HEK293 (cell line): ENCODE data around the gene HSPB2.

ENCODE experiments used
- CTCF ChIA-PET: fragments of 350-600 bp; formaldehyde crosslinking; extraction: SDS; loops from one replicate; lab custom pipeline; 2021; ENCODE audit warnings: antibody characterized with exemption; lab: Yijun Ruan, JAX
- POLR2A ChIA-PET: fragments of 300-600 bp; formaldehyde crosslinking; extraction: SDS; loops from one replicate; lab custom pipeline; 2020; ENCODE audit warnings: antibody characterized with exemption, inconsistent platforms; lab: Yijun Ruan, JAX
- H3K27ac ChIP-seq: fragments of 200-500 bp; sonication (Bioruptor generic); 2 replicates; pipeline ENCODE4 v1.5.1; 2014; ENCODE audit warnings: low read depth, low read length, control low read depth, inconsistent platforms; ENCODE audit errors: extremely low read depth
- H3K36me3 ChIP-seq, 2 experiments: fragments of 200-500 bp in 1 of 2; sonication (Bioruptor generic) in 1 of 2; 1 replicate in 1 of 2; 2 replicates in 1 of 2; pipeline ENCODE4 v1.5.1; 2014 to 2017; ENCODE audit warnings: inconsistent platforms in 2 of 2, low read length in 2 of 2; ENCODE audit not compliant: control insufficient read depth in 2 of 2, insufficient read depth in 1 of 2
- H3K4me1 ChIP-seq: fragments of 200-500 bp; sonication (Bioruptor generic); 2 replicates; pipeline ENCODE4 v1.5.1; 2014; ENCODE audit warnings: mild to moderate bottlenecking, low read length, inconsistent platforms; ENCODE audit not compliant: control insufficient read depth, insufficient read depth
- H3K4me3 ChIP-seq: 2 replicates; pipeline ENCODE4 v1.5.1; 2011; ENCODE audit warnings: low read depth, mild to moderate bottlenecking, control low read depth, low read length, moderate library complexity
- H3K9me3 ChIP-seq: fragments of 200-500 bp; sonication (Bioruptor generic); 2 replicates; pipeline ENCODE4 v1.5.1; 2014; ENCODE audit warnings: low read depth, low read length, inconsistent platforms; ENCODE audit not compliant: control insufficient read depth, insufficient read depth
- EGR2 ChIP-seq: fragments of 450-650 bp; formaldehyde crosslinking; IDR thresholded peaks from 2 replicates; pipeline ENCODE4 v1.5.1; 2016; ENCODE audit warnings: low read depth, missing biosample characterization, missing genetic modification characterization
- GFI1B ChIP-seq: fragments of 450-650 bp; formaldehyde crosslinking; IDR thresholded peaks from 2 replicates; pipeline ENCODE4 v1.5.1; 2016; ENCODE audit warnings: missing biosample characterization, missing genetic modification characterization
- KLF1 ChIP-seq: fragments of 450-650 bp; formaldehyde crosslinking; IDR thresholded peaks from 2 replicates; pipeline ENCODE4 v1.5.1; 2016; ENCODE audit warnings: missing biosample characterization, missing genetic modification characterization
- KLF10 ChIP-seq: fragments of 450-650 bp; IDR thresholded peaks from 2 replicates; pipeline ENCODE4 v1.5.1; 2018; ENCODE audit warnings: missing biosample characterization, mild to moderate bottlenecking, missing genetic modification characterization
- KLF16 ChIP-seq: fragments of 450-650 bp; formaldehyde crosslinking; IDR thresholded peaks from 2 replicates; pipeline ENCODE4 v1.5.1; 2017; ENCODE audit warnings: missing biosample characterization, missing genetic modification characterization
- KLF8 ChIP-seq: fragments of 450-650 bp; formaldehyde crosslinking; IDR thresholded peaks from 2 replicates; pipeline ENCODE4 v1.5.1; 2016; ENCODE audit warnings: missing biosample characterization, missing genetic modification characterization
- SP2 ChIP-seq: fragments of 450-650 bp; formaldehyde crosslinking; IDR thresholded peaks from 2 replicates; pipeline ENCODE4 v1.5.1; 2016; ENCODE audit warnings: missing biosample characterization, missing genetic modification characterization
- SP3 ChIP-seq: fragments of 450-650 bp; formaldehyde crosslinking; IDR thresholded peaks from 2 replicates; pipeline ENCODE4 v1.5.1; 2016; ENCODE audit warnings: missing biosample characterization, missing genetic modification characterization
- ZFHX2 ChIP-seq: fragments of 450-650 bp; formaldehyde crosslinking; conservative IDR thresholded peaks from 2 replicates; pipeline ENCODE4 v1.5.1; 2016; ENCODE audit warnings: missing biosample characterization, missing genetic modification characterization
- ZNF132 ChIP-seq: fragments of 450-650 bp; formaldehyde crosslinking; IDR thresholded peaks from 2 replicates; pipeline ENCODE4 v1.5.1; 2017; ENCODE audit warnings: missing biosample characterization, missing genetic modification characterization, borderline replicate concordance
- ZNF174 ChIP-seq: fragments of 450-650 bp; formaldehyde crosslinking; IDR thresholded peaks from 2 replicates; pipeline ENCODE4 v1.5.0; 2017; ENCODE audit warnings: missing biosample characterization, mild to moderate bottlenecking, missing genetic modification characterization
- ZNF266 ChIP-seq: fragments of 450-650 bp; formaldehyde crosslinking; IDR thresholded peaks from 2 replicates; pipeline ENCODE4 v1.5.1; 2016; ENCODE audit warnings: missing biosample characterization, missing genetic modification characterization, low read depth
- ZNF292 ChIP-seq: fragments of 450-650 bp; formaldehyde crosslinking; IDR thresholded peaks from 2 replicates; pipeline ENCODE4 v1.5.1; 2016; ENCODE audit warnings: low read depth, missing biosample characterization, missing genetic modification characterization, borderline replicate concordance
- ZNF335 ChIP-seq: fragments of 450-650 bp; formaldehyde crosslinking; conservative IDR thresholded peaks from 2 replicates; pipeline ENCODE4 v1.5.1; 2016; ENCODE audit warnings: missing biosample characterization, missing genetic modification characterization
- ZNF350 ChIP-seq: fragments of 450-650 bp; formaldehyde crosslinking; IDR thresholded peaks from 2 replicates; pipeline ENCODE4 v1.5.0; 2017; ENCODE audit warnings: missing biosample characterization, mild to moderate bottlenecking, missing genetic modification characterization
- ZNF571 ChIP-seq: fragments of 450-650 bp; formaldehyde crosslinking; IDR thresholded peaks from 2 replicates; pipeline ENCODE4 v1.5.0; 2017; ENCODE audit warnings: missing biosample characterization, missing genetic modification characterization
- ZNF677 ChIP-seq: fragments of 450-650 bp; IDR thresholded peaks from 2 replicates; pipeline ENCODE4 v1.5.0; 2018; ENCODE audit warnings: missing biosample characterization, mild to moderate bottlenecking, missing genetic modification characterization, moderate library complexity
- ZNF701 ChIP-seq: fragments of 450-650 bp; formaldehyde crosslinking; IDR thresholded peaks from 2 replicates; pipeline ENCODE4 v1.5.1; 2016; ENCODE audit warnings: missing biosample characterization, missing genetic modification characterization
- ZNF76 ChIP-seq: fragments of 450-650 bp; formaldehyde crosslinking; IDR thresholded peaks from 2 replicates; pipeline ENCODE4; 2016; ENCODE audit warnings: low read depth, missing biosample characterization, missing genetic modification characterization, borderline replicate concordance
- ZNF777 ChIP-seq: fragments of 450-650 bp; formaldehyde crosslinking; IDR thresholded peaks from 2 replicates; pipeline ENCODE4 v1.5.1; 2017; ENCODE audit warnings: missing biosample characterization, missing genetic modification characterization, borderline replicate concordance
- ZSCAN30 ChIP-seq: fragments of 450-650 bp; IDR thresholded peaks from 2 replicates; pipeline ENCODE4 v1.5.1; 2018; ENCODE audit warnings: missing biosample characterization, mild to moderate bottlenecking, missing genetic modification characterization, moderate library complexity
- TF ChIP-seq, protein P1 (sequence below): fragments of 450-650 bp; formaldehyde crosslinking; IDR thresholded peaks from 2 replicates; pipeline ENCODE4 v1.5.1; 2017; ENCODE audit warnings: missing biosample characterization, missing genetic modification characterization
- TF ChIP-seq, protein P2 (sequence below): fragments of 450-650 bp; formaldehyde crosslinking; IDR thresholded peaks from 2 replicates; pipeline ENCODE4 v1.5.1; 2016; ENCODE audit warnings: missing biosample characterization, missing genetic modification characterization
- TF ChIP-seq, protein P3 (sequence below): fragments of 450-650 bp; formaldehyde crosslinking; IDR thresholded peaks from 2 replicates; pipeline ENCODE4 v1.5.1; 2016; ENCODE audit warnings: missing biosample characterization, missing genetic modification characterization
- TF ChIP-seq, protein P4 (sequence below): fragments of 450-650 bp; formaldehyde crosslinking; IDR thresholded peaks from 2 replicates; pipeline ENCODE4 v1.5.1; 2017; ENCODE audit warnings: missing biosample characterization, missing genetic modification characterization
- TF ChIP-seq, protein P5 (sequence below): fragments of 450-650 bp; formaldehyde crosslinking; IDR thresholded peaks from 2 replicates; pipeline ENCODE4 v1.5.0; 2017; ENCODE audit warnings: missing biosample characterization, missing genetic modification characterization, borderline replicate concordance

HSPB2 gene

DNA sequence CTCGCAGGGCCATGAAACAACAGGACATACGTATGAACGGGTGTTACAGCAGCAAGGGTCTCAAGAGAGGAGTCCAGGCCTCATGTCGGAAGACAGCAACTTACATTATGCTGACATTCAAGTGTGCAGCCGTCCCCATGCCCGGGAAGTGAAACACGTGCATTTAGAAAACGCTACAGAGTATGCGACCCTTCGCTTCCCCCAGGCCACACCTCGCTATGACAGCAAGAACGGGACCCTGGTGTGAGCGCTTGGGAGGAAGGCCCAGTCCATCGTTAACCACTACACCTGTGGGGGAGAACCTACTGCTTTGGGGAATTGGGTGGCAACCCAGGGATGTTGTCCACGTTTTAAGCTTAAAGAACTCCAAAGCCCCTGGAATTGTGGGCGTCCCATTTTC lies 13.4 kb downstream of the HSPB2 start:
- H3K27ac ChIP-seq: no peak overlapping the region
- CTCF ChIA-PET: interaction anchor here (1.7 kb wide), 2 partner anchors 8 to 56 kb away, joined by 8 to 13 read pairs; partner anchors contain the start of gene C11orf52

DNA sequence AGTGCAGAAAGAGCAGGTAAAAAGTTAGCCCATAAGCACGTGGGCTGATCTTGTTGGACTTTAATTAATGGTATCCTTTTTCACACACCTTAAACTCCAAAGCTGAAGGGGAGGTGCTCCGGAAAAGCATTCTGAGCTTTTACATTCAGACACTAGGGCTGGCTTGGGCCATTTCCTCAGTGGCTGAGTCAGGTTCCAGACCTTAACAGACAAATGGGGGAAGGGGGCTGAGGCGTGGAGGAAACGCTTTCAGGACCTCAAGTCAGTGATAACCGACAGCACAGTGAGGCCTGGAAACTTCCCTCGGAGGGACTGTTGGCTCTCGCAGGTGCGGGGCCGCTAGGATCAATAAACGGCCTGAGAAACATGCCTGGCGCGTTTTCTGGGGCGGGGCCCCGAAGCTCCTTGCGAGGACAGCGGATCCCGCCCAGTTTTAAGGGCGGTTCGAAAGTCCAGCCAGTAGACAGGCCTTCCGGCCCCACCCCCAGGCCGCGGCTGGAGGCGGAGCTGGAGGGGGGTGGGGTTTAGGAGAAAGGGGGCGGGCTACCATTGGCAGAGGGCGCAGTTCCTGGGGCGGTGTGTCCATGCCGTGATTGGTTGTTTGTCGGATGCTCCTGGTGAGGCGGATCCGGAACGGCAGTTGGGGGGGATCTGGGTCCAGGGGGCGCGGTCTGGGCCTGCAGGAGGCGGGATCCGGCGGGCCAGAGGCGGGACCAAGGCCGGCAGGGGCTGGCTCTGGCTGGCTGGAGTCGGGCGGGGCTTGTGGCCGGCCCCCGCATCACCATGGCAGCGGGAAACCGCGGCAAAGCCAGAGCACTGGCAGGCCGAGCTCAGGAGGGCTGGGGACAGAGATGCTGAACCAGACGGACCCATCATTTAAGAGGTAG lies 14.2 kb downstream of the HSPB2 start:
- no peaks in the 10 kb centered on the region for H3K4me1 ChIP-seq
- ChIA-PET POLR2A (interaction anchor here (0.8 to 1.9 kb wide), 16 partner anchors 8 to 196 kb away, joined by 3 to 18 read pairs (median 4); partner anchors contain the start of genes ALG9, C11orf52, CFAP68 and CRYAB), CTCF (interaction anchor here (0.6 to 1.7 kb wide), 9 partner anchors 8 to 156 kb away, joined by 3 to 13 read pairs (median 4); partner anchors contain the start of gene C11orf52)
- H3K27ac ChIP-seq: no peak overlapping the region
- no peaks in the 10 kb centered on the region for H3K9me3 ChIP-seq
- H3K4me3 ChIP-seq: peak overlapping the region; percentile 30
- H3K36me3 ChIP-seq: no peaks in the 10 kb centered on the region
- TF ChIP-seq, protein P1, sequence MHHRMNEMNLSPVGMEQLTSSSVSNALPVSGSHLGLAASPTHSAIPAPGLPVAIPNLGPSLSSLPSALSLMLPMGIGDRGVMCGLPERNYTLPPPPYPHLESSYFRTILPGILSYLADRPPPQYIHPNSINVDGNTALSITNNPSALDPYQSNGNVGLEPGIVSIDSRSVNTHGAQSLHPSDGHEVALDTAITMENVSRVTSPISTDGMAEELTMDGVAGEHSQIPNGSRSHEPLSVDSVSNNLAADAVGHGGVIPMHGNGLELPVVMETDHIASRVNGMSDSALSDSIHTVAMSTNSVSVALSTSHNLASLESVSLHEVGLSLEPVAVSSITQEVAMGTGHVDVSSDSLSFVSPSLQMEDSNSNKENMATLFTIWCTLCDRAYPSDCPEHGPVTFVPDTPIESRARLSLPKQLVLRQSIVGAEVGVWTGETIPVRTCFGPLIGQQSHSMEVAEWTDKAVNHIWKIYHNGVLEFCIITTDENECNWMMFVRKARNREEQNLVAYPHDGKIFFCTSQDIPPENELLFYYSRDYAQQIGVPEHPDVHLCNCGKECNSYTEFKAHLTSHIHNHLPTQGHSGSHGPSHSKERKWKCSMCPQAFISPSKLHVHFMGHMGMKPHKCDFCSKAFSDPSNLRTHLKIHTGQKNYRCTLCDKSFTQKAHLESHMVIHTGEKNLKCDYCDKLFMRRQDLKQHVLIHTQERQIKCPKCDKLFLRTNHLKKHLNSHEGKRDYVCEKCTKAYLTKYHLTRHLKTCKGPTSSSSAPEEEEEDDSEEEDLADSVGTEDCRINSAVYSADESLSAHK (tag by site-specific recombination): peak; percentile 81
- peak; percentile 43 for TF ChIP-seq ZFHX2 (tag by site-specific recombination)
- TF ChIP-seq SP2 (tag by site-specific recombination): peak; percentile 85
- TF ChIP-seq KLF8 (tag by site-specific recombination): peak; percentile 67
- TF ChIP-seq ZNF292: no peak
- TF ChIP-seq ZNF76 (tag by site-specific recombination): peak; percentile 78
- TF ChIP-seq ZNF174 (tag by site-specific recombination): no peak
- TF ChIP-seq KLF16: 0 out of 2 replicates have a peak, but pooled peaks have one; percentile 15
- TF ChIP-seq, protein P2, sequence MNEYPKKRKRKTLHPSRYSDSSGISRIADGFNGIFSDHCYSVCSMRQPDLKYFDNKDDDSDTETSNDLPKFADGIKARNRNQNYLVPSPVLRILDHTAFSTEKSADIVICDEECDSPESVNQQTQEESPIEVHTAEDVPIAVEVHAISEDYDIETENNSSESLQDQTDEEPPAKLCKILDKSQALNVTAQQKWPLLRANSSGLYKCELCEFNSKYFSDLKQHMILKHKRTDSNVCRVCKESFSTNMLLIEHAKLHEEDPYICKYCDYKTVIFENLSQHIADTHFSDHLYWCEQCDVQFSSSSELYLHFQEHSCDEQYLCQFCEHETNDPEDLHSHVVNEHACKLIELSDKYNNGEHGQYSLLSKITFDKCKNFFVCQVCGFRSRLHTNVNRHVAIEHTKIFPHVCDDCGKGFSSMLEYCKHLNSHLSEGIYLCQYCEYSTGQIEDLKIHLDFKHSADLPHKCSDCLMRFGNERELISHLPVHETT (tag by site-specific recombination): no peak
- peak; percentile 29; the same call in 1 of the 2 replicates for TF ChIP-seq KLF10 (tag by site-specific recombination)
- TF ChIP-seq EGR2 (tag by site-specific recombination): 0 out of 2 replicates have a peak, but pooled peaks have one; percentile 10
- TF ChIP-seq, protein P3, sequence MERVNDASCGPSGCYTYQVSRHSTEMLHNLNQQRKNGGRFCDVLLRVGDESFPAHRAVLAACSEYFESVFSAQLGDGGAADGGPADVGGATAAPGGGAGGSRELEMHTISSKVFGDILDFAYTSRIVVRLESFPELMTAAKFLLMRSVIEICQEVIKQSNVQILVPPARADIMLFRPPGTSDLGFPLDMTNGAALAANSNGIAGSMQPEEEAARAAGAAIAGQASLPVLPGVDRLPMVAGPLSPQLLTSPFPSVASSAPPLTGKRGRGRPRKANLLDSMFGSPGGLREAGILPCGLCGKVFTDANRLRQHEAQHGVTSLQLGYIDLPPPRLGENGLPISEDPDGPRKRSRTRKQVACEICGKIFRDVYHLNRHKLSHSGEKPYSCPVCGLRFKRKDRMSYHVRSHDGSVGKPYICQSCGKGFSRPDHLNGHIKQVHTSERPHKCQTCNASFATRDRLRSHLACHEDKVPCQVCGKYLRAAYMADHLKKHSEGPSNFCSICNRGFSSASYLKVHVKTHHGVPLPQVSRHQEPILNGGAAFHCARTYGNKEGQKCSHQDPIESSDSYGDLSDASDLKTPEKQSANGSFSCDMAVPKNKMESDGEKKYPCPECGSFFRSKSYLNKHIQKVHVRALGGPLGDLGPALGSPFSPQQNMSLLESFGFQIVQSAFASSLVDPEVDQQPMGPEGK (tag by site-specific recombination): peak; percentile 63
- TF ChIP-seq GFI1B (tag by site-specific recombination): no peak
- no peak for TF ChIP-seq ZNF701 (tag by site-specific recombination)
- peak; percentile 83 for TF ChIP-seq SP3 (tag by site-specific recombination)
- TF ChIP-seq ZNF777: no peak
- peak; percentile 98 for TF ChIP-seq ZNF677 (tag by site-specific recombination)
- TF ChIP-seq KLF1: peak; percentile 63
- TF ChIP-seq, protein P4, sequence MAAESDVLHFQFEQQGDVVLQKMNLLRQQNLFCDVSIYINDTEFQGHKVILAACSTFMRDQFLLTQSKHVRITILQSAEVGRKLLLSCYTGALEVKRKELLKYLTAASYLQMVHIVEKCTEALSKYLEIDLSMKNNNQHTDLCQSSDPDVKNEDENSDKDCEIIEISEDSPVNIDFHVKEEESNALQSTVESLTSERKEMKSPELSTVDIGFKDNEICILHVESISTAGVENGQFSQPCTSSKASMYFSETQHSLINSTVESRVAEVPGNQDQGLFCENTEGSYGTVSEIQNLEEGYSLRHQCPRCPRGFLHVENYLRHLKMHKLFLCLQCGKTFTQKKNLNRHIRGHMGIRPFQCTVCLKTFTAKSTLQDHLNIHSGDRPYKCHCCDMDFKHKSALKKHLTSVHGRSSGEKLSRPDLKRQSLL (tag by site-specific recombination): no peak
- TF ChIP-seq, protein P5, sequence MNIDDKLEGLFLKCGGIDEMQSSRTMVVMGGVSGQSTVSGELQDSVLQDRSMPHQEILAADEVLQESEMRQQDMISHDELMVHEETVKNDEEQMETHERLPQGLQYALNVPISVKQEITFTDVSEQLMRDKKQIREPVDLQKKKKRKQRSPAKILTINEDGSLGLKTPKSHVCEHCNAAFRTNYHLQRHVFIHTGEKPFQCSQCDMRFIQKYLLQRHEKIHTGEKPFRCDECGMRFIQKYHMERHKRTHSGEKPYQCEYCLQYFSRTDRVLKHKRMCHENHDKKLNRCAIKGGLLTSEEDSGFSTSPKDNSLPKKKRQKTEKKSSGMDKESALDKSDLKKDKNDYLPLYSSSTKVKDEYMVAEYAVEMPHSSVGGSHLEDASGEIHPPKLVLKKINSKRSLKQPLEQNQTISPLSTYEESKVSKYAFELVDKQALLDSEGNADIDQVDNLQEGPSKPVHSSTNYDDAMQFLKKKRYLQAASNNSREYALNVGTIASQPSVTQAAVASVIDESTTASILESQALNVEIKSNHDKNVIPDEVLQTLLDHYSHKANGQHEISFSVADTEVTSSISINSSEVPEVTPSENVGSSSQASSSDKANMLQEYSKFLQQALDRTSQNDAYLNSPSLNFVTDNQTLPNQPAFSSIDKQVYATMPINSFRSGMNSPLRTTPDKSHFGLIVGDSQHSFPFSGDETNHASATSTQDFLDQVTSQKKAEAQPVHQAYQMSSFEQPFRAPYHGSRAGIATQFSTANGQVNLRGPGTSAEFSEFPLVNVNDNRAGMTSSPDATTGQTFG (tag by site-specific recombination): no peak
- TF ChIP-seq ZNF335: 0 out of 2 replicates have a peak, but pooled peaks have one; percentile 39

More for the DNA sequence above, 13.4 kb downstream of the HSPB2 start:
- Histone ChIP-seq H3K9me3 (no peaks in the 10 kb centered on the region), H3K4me1 (no peaks in the 10 kb centered on the region), H3K36me3 (no peaks in the 10 kb centered on the region), H3K4me3 (no peak overlapping the region)
- TF ChIP-seq ZNF571 (tag by site-specific recombination) (no peak), SP3 (tag by site-specific recombination) (no peak), ZNF266 (tag by site-specific recombination) (no peak), ZNF350 (tag by site-specific recombination) (no peak), ZSCAN30 (no peak), ZNF132 (tag by site-specific recombination) (no peak)
- POLR2A ChIA-PET: interaction anchor here (1.1 to 1.9 kb wide), 5 partner anchors 7 to 55 kb away, joined by 3 to 18 read pairs (median 15); partner anchors contain the start of genes ALG9, C11orf52 and DIXDC1
